Measurements from ENCODE around the gene MAP2K5. TPM values are rescaled to one million over a fixed set of nuclear protein-coding genes. Genes with fewer than 3 reads are reported as not detected.

MAP2K5 gene
- total RNA-seq, 6 experiments from 2014 or later: 5.0 to 11.6 (median 8.8) TPM

- no peaks in the 10 kb centered on the region for H3K36me3 ChIP-seq
- 63% methylated on average over 3 of the region's 19 CpGs for WGBS (ENCODE audit: insufficient coverage, low coverage, low lambda C conversion rate, missing lambda C conversion rate)
- intact Hi-C loops (cut with DNase I): no loop called here
These were observed 259.7 kb downstream of the MAP2K5 start for GRCh38 chr15:67801926-67802914.

GRCh38 chr15:67803299-67803698 lies 260.8 kb downstream of the MAP2K5 start:
- H3K4me3 ChIP-seq: no peak overlapping the region
- no peaks in the 10 kb centered on the region for H3K36me3 ChIP-seq
- DNase-seq: no peak
- no peaks in the 10 kb centered on the region for H3K4me1 ChIP-seq
- no peak for TF ChIP-seq POLR2A (IDR thresholded peaks at IDR 0.05)
- no peak for TF ChIP-seq CTCF (IDR thresholded peaks at IDR 0.05)
- intact Hi-C loops (cut with DNase I): no loop called here
- H3K27ac ChIP-seq: no peak overlapping the region
- no peaks in the 10 kb centered on the region for H3K9me3 ChIP-seq
- ATAC-seq: no peak
- WGBS (ENCODE audit: insufficient coverage, low coverage, low lambda C conversion rate, missing lambda C conversion rate): no CpG with 5 or more reads among the region's 3 CpGs
- no peaks in the 10 kb centered on the region for H3K27me3 ChIP-seq

More at GRCh38 chr15:67801926-67802914, 259.7 kb downstream of the MAP2K5 start:
- ATAC-seq: no peak
- DNase-seq: no peak
- Histone ChIP-seq H3K27me3 (no peaks in the 10 kb centered on the region), H3K27ac (no peak overlapping the region), H3K9me3 (no peaks in the 10 kb centered on the region), H3K4me1 (no peaks in the 10 kb centered on the region), H3K4me3 (no peak overlapping the region)
- TF ChIP-seq CTCF (IDR thresholded peaks at IDR 0.05): no peak
- TF ChIP-seq POLR2A (IDR thresholded peaks at IDR 0.05): no peak

GRCh38 chr15:67803996-67804843 lies 261.7 kb downstream of the MAP2K5 start:
- 79% methylated on average over 5 of the region's 27 CpGs for WGBS (ENCODE audit: insufficient coverage, low coverage, low lambda C conversion rate, missing lambda C conversion rate)
- DNase-seq (no peak), ATAC-seq (peak in 1 of 4 donors; percentile 20)
- H3K27ac ChIP-seq: no peak overlapping the region
- intact Hi-C loops (cut with DNase I): no loop called here
- no peaks in the 10 kb centered on the region for H3K9me3 ChIP-seq
- no peaks in the 10 kb centered on the region for H3K27me3 ChIP-seq
- H3K4me3 ChIP-seq: no peak overlapping the region
- H3K36me3 ChIP-seq: no peaks in the 10 kb centered on the region
- TF ChIP-seq CTCF (IDR thresholded peaks at IDR 0.05) (no peak), POLR2A (IDR thresholded peaks at IDR 0.05) (no peak)
- H3K4me1 ChIP-seq: no peaks in the 10 kb centered on the region

- ATAC-seq: no peak
- H3K27me3 ChIP-seq: no peaks in the 10 kb centered on the region
- TF ChIP-seq POLR2A (IDR thresholded peaks at IDR 0.05) (no peak), CTCF (IDR thresholded peaks at IDR 0.05) (no peak)
- H3K36me3 ChIP-seq: no peaks in the 10 kb centered on the region
- WGBS (ENCODE audit: insufficient coverage, low coverage, low lambda C conversion rate, missing lambda C conversion rate): 92% methylated on average over 6 of the region's 17 CpGs
- DNase-seq: no peak
- no peak overlapping the region for H3K4me3 ChIP-seq
- no peaks in the 10 kb centered on the region for H3K4me1 ChIP-seq
- no peak overlapping the region for H3K27ac ChIP-seq
- no peaks in the 10 kb centered on the region for H3K9me3 ChIP-seq
- intact Hi-C loops (cut with DNase I): no loop called here
These were observed 262.6 kb downstream of the MAP2K5 start for GRCh38 chr15:67805008-67805665.

Measured in right lobe of liver (tissue), 6 donors.